HG02938 (cell line): Measurements from ENCODE around the gene KLRF2.
"Not testable (repeated sequence)": the region's sequence is repeated elsewhere in the genome, so short reads cannot be mapped to it uniquely, and the experiment has no call there.

Experiments used
- ATAC-seq: cut with Tn5 transposase; IDR thresholded peaks from one replicate; pipeline ENCODE4 v1.9.1; 2021; ENCODE audit warnings: mild to moderate bottlenecking, moderate library complexity; ENCODE audit not compliant: unreplicated experiment

KLRF2 gene, protein sequence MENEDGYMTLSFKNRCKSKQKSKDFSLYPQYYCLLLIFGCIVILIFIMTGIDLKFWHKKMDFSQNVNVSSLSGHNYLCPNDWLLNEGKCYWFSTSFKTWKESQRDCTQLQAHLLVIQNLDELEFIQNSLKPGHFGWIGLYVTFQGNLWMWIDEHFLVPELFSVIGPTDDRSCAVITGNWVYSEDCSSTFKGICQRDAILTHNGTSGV

DNA sequence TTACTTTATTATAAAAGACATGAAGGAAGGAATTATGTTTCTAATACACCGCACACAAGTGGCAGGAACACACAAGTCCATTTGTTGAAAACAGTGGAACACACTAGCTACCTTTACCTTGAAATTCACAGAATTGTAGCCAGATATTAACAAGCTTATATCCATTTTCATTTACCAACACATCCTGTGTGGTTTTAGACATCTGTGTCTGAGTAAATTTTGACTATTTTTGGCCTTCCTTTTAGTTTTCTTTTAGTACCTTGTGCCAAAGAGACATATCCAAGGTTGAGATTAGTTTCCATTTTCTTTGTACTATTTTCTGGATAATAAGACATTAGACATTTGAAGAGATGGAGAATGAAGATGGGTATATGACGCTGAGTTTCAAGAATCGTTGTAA is at the start of gene KLRF2:
Gene KLRF2 (plus strand): TSS at position 244 of the 400 bp plus-strand sequence. CDS start 107 bp downstream, at position 351.
- ATAC-seq, result no peak

DNA sequence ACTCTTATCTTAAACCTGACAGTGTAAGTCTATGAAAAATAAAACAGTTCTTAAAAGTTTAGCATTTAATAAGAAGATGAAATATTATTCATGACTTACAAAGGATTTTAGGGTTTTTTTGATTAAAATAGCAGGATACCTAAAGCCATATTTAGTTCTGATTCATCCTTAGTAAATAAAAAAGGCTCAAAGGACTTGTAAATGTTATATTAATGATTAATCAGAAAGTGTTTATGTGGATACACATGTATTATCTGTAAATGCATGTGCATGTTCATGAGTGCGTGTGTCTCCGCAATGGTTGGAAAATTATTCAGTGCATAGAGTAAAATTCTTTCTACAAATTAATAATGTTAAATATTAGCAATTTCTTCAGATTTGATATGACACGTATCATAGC is 49.6 kb upstream of the KLRF2 start:
- no peak for ATAC-seq

DNA sequence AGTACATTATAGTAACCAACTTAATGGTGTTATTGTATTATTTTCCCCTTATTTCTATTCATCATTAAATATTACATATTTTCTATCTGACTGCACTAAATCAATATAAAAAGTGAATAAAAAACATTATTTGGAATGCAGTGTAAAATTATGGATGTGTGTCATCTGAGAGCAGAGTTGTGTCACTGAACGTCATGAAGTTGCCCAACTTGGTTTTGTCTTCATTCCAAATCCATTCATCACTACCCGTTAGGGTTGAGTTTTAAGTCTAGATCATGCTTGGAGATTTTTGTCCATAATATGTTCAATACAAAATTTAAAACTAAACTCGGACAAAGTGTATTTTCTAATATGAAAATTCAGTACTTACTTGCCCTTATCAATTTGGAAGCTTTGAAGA is 37.9 kb upstream of the KLRF2 start:
- ATAC-seq, result no peak

DNA sequence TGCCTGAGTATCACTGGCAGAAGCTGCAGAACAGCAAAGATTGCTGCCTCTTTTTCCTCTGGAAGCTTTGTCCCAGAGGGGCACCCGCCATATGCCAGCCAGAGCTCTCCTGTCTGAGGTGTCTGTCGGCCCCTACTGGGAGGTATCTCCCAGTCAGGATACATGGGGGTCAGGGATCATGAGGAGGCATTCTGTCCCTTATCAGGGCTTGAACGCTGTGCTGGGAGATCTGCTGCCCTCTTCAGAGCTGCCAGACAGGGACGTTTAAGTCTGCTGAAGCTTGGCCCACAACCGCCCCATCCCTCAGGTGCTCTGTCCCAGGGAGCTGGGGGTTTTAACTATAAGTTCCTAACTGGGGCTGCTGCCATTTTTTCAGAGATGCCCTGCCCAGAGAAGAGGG is 32.4 kb upstream of the KLRF2 start:
- ATAC-seq, result no peak

DNA sequence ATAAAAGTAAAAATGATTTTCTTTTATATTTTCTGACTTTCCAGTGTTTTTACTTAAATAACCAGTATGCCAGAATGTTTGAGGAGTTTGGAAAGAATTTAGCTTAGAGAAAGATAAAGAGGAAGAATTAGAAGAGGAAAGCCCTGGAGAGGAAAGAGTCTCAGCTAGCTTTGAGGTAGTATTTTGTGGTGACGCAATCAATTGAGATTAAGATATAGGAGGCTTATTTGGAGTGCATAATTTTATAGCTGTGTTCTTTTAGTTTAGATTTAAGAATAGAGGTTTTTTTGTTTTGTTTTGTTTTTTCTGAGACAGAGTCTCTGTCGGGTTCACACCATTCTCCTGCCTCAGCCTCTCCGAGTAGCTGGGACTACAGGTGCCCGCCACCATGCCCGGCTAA is 30.2 kb upstream of the KLRF2 start:
- no peak for ATAC-seq

DNA sequence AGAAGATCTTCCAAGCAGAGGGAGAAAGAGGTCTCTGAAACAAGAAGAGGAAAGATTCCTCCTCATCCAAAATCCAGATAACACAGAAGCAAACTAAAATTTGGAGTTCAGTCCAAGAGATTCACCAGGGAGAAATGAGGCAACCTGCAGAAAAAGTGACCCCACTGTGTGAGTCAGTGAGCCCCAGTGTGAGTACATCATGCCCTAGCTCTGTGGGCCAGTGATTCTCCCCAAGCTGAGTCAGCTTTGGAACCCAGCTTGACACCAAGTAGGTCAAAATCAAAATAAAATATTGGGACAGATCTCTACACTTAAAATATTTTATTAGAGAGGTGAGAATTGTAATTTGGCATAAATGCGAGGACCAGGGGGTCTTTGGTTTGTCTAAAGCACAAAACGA is 29.4 kb upstream of the KLRF2 start:
- ATAC-seq, result no peak

DNA sequence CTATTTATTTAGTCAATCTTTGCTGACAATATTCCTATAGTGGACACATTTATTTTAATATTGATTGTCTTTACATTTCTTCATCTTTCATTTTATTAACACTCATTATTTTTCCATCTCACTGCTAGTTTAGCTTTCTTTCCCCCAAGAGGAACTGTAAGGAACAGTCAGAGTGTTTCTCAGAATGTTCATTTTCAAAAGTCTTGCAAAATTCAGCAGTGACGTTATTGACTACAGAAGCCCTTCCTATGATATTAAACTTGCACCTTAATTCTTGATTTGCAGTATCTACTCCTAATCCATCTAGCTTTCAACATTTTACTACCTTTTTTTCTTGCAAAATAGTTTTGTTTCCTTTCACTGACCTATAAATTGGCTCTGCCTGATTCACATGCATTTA is 25.1 kb upstream of the KLRF2 start:
- ATAC-seq, result no peak

DNA sequence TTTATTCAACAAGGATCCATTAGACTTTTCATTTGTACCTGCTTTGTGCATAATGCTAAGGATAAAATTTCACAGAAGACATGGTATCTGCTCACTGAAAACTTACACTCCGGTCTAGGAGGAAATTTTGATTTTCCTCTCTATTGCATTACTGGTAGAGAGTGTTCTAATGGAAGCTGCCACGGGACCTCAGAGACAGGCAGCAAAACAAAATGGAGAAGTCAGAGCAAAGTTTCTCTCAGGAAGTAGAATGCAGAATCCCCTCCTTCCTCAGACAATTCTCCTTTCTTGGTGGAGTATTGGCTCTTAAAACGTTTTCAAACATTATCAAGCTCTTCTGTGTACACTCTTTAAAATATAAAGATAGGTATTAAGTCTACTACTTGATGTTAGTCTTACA is 24.4 kb upstream of the KLRF2 start:
- ATAC-seq, result no peak

DNA sequence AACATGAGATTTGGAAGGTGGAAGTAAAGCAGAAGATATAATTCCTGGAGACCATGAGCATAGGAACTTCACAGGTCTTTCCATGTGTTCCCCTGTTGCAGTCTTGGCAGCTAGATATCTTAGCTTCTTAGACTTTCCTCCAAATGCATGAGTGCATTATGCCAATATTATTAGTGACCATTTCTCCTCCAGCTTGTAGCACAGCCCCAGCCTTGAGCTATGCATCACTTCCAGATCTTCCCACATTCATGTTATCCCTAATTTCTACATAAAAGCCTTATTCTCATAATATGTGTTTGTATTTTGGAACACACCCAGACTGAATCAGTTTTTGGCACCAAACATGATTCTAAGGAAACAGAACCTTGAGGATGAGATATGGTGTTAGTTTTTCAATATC is 23.2 kb upstream of the KLRF2 start:
- no peak for ATAC-seq

DNA sequence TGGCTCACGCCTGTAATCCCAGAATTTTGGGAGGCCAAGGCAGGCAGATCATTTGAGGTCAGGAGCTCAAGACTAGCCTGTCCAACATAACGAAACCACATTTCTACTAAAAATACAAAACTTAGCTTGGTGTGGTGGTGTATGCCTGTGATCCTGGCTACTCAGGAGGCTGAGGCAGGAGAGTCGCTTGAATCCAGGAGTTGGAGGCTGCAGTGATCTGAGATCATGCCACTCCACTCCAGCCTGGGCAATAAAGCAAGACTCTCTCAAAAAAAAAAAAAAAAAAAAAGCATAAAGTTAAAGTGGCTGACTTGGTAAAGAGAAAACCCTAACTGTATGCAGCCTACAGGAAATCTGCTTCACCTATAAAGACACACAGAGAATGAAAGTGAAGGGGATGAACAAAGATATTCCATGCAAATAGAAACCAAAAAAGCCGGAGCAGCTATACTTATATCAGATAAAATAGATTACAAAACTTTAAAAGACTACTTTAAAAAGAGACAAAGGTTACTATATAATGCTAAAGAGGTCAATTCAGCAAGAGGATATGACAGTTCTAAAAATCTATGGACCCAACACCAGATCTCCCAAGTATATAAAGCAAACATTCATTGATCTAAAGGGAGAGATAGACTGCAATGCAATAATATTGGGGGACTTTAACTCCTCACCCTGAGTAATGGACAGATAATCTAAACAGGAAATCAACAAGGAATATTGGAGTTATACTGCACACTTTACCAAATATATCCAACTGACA is 16.2 kb upstream of the KLRF2 start:
- ATAC-seq, result no peak

DNA sequence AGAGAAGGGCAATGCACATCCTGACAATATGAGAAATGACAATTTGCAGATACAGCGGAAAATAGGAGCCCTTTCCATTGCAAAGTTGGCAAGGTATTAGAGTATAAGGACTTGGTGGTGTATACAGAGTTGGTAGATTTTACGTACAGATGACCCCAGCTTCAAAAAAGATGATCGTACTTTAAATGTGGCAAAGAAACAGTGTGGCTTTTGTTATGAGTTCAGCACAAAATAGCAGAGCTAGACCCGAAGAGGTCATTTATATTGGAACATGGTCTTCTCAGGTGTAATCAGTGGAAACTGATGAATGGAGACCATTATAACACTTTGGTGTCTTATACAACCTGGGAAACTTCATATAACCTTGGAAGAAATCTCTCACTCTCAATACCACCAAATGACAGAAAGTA is 14.4 kb upstream of the KLRF2 start:
- no peak for ATAC-seq

DNA sequence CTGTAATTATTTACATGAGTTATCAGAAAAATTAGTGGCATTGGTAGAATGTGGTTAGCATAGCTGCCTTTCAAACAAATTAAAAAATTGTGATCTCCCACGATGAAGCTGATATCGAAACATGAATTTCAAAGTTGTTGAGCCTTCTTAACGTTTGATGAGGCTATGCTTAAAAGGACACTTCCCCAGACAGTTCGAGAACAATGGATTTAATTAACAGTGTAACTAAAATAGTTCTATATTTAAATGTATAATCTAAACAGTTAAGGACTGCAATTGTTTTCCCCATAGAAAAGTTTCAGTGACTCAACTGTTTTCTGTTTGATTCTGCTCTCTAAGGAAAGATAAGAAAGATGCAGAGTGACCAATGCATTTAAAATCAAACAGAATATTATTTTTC is 13.8 kb upstream of the KLRF2 start:
- ATAC-seq, result no peak

DNA sequence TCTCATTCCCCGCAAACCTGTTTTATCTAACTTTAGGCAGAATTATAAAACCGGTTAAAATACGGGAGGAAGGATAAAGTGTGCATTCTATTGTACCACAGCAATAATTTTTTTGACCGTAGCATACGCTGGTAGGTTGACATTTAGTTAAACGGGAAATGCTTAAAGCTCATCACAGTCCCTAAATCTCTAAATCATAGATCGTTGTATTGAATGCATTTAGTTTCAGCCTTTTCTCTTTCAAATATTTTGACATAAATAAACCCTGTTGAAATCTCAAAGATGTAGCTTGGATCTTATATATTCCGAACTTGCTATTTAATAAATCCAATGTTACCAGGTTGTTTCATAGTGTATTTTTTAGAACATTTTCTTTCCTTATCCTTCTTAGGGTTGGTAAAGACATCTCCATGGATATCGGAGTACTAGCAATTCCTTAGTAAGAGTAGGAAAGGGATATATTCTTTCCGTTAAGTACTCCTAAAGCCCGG is 12.9 kb upstream of the KLRF2 start:
- ATAC-seq, result no peak

DNA sequence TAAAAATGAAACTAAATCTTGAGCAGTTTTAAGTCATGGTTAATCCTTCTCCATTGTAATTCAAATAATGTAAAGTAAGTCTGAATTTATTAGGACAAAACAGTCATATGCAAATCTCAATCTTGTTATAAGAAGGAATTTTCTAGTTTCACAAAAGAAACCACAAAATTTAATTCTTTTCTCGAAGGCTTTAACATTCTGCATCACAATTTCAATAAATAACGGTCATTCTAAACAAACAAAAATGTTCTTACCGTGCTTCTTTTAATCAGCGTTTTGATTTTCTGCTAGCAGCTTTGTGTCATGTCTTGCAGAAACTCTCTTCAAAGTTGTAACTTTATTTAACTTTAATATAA is 12.4 kb upstream of the KLRF2 start:
- ATAC-seq, result no peak

DNA sequence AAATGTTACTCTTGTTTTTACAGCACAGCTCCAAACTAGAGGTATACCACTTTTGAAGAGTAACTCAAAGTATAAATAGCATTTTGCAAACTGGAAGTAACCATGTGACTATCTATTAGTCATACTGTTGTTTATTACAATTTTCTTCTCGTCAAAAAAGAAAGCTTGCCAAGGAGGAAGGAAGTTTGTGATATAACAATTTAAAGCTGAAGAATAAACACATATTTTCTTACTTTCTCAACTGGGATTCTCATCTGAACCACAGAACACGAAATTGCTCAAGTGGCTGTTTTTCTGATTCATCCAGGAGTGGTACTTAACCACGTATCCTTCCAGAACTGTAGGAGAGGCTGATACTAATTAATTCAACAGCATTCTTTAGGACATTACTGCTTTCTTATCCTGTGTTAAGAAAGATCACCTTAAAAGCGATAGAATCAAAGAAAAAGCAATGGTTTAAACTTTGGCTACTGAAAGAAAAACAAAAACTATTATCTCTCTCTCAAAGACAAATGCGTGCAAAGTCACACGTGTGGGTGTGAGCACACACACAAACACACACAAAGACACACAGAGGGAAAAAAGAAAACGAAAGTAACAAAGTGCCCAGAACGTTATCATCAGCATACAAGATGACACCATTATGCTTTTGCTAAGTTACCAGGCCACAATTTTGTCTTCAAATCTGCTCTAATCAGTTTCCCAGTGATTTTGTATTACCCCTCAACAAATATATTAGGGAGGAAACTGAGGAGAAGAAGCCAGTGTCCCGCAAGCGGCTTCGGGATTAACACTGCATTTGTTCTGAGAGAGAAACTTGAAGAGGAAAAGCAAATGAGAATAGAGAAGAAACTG is 11.8 kb upstream of the KLRF2 start, which contains the start of gene CLEC2B:
Gene CLEC2B (minus strand): TSS at position 48 of the 855 bp plus-strand sequence.
- ATAC-seq, result no peak

DNA sequence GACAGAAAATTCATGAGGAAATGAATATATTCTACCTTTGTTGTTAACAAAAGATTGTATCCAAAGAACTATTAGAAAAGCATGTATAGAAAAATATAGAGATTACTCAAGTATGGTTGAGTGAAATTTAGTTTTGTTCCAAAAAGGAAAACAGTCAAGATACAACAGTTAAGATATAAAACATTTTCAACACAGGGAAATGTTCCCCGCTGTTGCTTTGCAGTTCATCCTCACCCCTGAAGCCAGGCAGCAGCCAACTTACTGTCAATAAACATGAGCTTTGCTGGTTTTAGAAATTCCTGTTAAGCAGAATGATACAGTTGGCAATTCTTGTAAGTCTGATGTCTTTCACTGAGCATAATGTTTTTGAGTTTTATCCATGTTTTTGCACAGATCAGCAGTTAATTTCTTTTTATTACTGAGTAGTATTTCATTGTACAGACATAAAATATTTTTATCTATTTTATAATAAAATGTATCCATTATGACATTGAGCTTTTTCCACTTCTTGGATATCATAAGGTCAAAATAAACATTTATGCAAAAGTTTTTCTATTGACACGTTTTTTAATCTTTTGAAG is 10.9 kb upstream of the KLRF2 start:
- ATAC-seq, result no peak

DNA sequence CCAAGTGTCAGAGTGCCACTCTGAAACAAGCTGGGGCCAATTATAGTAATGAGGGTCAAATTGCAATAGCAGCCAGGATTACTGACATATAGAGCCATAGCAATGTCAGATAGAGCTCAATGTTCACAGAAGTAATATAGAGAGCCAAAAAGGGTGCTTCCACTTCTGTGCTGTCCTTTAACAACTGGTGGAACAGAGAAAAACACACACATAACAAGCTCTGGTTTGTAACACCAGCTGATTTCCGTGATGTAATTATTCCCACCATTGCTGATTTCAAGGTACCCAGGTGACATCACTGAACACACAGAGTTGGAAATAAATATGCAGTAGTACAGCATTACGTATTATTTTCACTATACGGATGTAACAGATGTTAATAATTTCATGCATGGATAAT is 9.1 kb upstream of the KLRF2 start:
- ATAC-seq, result no peak

DNA sequence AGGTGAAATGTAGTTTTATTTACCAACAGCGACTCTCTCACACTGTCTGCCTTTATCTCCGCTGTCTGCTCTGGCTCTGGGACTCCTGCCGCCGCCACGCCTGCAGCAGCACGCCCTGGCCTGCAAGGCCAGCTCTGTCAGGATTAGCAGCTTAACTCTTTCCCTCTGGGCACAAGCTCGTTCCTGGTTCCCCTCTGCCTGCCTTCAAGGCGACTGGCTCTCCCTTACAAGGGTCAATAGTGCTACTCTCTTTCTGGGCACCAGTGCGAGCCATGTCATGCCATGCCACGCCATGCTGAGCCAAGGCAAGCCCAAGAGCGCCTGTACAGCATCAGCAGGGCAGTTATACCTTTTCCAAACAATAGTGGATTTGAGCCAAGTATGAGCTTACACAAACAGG is 8.5 kb upstream of the KLRF2 start:
- ATAC-seq, result no peak

DNA sequence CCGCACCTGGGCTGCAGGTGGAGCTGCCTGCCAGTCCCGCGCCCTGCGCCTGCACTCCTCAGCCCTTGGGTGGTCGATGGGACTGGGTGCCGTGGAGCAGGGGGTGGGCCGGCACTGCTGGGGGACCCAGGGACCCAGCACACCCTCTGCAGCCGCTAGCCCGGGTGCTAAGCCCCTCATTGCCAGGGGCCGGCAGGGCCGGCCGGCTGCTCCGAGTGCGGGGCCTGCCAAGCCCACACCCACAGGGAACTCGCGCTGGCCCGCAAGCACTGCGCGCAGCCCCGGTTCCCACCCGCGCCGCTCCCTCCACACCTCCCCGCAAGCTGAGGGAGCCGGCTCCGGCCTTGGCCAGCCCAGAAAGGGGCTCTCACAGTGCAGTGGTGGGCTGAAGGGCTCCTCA is 5.2 kb upstream of the KLRF2 start:
- ATAC-seq, result not testable (repeated sequence)

DNA sequence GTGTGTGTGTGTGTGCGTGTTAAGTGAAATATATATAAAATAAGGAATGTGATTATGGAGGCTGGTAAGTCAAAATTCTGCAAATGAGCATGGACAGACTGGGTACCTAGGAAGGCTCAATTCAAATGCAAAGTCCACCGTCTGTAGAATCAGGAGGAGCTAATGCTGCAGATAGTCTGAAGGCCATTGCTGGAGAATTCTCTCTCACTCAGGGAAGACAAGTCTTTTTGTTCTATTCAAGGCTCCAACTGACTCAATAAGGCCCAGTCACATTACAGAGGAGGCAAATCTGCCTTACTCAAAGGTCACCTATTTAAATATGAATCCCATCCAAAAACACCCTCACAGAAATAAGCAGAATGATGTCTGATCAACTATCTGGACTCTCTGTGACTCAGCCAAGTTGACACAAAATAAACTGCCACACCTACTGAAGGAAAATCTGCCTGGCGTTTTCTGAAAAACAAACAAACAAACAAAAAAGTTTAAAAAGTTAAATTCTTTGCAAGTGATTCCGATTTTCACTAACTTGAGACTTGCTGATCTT is 684 bp upstream of the KLRF2 start:
- ATAC-seq, result no peak

DNA sequence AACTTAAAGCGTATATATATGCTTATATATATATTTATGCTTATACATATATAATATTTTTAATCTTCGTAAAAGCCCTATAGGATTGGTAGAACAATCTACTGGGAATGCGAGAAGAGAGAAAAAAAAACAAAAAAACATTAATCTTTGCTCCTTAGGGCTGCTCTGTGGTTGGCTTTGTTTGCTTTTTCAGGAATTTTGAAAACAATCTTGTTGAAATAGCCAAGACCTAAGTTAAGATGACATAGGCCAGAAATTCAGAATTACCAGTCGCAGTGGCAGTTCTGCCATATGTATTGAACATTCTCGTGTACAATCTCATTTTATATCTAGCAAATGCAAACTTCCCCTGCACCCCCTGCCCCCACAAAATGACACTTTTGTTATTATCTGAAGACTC is 699 bp downstream of the KLRF2 start:
- no peak for ATAC-seq
